HG03571 (cell line): ENCODE data around the gene SNRPD3.
A peak's percentile ranks its signal among the peaks of the same experiment; 100 is the strongest.
"Not testable (repeated sequence)": the region's sequence is repeated elsewhere in the genome, so short reads cannot be mapped to it uniquely, and the experiment has no call there.

ENCODE experiments used
- ATAC-seq: cut with Tn5 transposase; IDR thresholded peaks from one replicate; pipeline ENCODE4 v1.9.1; 2021; ENCODE audit not compliant: unreplicated experiment

SNRPD3 gene

DNA sequence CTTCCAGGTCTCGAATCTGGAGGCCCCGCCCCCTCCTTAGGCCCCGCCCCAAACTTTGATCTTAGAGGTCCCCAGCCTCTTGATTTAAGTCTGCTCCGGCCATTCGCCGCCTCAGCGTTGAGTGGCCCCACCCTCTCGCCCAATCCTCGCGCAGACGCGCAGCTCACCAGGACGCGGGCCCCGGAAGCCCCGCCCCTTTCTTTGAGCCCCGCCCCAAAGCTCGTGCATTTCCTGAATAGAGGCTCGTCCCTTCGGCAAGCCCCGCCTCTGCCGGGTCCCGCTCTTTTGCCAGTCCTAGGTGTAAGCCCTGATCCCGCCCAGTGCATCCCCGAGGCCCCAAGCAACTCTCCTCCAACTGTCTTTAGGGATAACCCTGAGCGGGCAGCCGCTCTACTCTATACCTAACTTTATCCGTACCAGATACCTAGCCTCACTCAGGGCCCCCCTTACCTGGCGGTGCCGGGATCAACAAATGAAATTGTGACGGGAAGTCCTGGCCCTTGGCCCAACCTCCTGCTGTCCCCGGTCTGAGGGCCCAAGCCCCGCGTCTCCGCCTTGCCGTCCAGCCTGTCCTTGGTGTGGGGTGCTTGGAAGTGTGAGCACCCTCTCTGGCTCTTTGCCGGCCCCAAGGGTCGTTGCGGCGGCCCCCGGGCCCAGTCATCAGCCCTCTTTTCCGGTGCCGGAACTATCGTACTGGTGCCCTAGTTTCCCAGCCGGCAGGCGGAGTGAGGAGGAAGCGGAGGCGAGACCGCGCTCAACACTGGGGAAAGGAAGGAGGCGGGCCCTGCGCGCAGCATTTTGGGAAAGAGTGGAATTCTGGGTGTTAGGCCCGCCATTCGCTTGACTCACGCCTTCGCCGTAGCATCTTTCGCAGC lies at the start of gene SNRPD3:
Gene SNRPD3 (plus strand): TSS at position 835 of the 875 bp plus-strand sequence. CDS start 1,676 bp downstream, outside the sequence.
- peak; percentile 70 for ATAC-seq

DNA sequence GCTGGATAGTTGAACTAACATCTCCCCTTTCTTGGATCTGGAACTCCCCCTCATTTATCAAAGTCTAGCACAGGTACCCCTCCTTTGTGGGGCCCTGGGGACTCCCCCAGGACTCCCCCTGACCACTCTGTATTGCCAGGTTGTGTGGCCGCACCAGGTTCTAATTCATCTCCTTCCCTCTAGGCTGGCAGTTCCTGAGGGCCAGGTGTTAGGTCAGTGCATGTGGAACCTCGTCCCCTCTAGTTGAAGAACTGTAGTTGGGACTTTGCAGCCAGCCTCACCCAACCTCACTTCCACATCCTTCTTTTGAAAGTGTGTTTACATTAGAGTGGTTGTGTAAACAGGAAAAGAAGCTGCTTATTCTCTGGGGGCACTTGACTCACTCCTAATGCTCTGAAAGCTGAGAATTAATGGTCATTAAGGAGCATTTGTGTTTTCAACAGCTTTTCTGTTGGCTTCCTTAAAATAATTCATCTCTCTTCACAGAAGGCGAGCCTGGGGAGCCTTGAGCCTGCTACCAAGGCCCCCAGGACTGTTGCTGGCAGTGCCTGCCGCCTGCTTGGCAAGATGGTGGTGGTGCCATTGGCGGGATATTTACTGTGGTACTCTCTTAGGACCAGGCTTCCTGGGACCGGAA lies 48.9 kb upstream of the SNRPD3 start:
- no peak for ATAC-seq

DNA sequence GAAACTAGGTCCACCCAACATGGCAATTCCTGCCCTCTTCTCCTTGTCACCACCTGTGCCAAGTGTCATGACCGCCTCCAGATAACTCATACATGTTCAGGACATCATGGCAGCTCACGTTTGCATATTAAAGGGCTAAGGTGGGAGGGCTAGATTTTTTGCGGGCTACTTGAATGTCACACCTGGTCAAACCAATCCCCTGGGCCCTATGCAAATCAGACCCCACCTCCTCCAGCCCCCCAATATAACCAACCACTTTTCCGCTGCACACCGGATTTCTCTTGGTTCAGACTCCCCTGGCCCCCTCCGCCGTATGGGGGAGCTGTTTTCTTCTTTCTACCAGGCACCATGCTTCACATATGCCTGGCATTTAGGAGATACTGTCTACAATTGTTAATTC lies 48.1 kb upstream of the SNRPD3 start:
- ATAC-seq: no peak

DNA sequence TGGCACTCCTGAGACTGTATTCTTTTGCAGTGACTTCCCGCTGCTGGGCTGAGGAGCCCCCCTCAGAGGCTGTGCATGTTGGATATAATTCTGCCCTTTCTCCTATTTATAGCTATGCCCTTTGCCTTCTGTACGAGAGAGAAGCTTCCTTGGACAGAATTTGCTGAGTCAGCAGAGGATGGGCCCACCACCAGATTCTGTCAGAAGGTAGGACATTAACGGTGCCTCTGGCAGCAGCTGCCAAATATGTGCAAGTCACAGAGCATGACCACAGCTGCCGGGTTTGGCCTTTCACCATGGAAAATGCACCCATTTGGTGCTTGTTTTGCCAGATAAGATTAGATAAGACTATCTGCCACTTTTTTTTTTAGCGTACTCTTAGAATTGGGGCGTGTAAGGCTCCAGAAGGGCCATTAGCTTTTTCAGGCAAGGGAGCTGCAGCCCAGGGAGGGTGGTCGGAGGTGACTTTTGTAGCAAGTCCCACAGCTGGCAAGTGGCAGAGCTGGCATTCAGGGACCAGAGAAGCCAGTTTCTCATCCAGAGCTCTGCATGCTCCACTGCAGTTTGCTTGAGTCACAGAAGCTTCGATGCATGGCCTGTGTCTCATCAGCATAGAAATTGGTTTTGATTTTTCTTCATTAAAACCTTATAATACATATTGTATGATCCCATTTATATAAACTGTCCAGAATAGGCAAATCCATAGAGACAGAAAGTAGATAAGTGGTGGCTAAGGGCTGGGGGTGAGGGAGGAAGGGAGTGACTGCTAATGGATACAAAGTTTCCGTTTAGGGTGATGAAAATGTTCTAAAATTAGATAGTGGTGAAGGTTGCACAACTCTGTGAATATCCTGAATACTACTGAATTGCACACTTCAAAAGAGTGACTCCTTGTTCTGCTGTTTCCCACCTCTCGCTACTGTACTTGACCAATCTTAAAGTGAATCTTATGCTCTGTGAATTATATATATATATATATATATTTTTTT lies 44.9 kb upstream of the SNRPD3 start:
- no peak for ATAC-seq

DNA sequence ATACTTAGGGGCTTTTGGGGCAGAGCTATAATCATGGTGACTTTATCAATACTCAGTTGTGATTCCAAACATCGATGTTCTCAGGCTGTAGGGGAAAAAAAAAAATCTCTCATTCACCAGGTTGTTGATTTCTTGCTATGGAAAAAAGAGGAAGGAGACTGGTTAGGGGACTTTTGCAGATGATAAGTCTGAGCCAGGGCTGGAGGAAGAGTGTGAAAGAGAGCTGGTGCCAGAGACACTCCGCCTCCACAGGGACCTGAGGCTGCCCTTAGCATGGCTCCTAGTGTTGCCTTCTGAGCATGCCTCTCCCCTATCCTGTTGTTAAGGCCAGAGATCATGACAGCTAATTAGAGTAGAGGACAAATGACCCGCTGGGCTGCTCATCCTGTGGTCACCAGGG lies 43.8 kb upstream of the SNRPD3 start:
- ATAC-seq: no peak

DNA sequence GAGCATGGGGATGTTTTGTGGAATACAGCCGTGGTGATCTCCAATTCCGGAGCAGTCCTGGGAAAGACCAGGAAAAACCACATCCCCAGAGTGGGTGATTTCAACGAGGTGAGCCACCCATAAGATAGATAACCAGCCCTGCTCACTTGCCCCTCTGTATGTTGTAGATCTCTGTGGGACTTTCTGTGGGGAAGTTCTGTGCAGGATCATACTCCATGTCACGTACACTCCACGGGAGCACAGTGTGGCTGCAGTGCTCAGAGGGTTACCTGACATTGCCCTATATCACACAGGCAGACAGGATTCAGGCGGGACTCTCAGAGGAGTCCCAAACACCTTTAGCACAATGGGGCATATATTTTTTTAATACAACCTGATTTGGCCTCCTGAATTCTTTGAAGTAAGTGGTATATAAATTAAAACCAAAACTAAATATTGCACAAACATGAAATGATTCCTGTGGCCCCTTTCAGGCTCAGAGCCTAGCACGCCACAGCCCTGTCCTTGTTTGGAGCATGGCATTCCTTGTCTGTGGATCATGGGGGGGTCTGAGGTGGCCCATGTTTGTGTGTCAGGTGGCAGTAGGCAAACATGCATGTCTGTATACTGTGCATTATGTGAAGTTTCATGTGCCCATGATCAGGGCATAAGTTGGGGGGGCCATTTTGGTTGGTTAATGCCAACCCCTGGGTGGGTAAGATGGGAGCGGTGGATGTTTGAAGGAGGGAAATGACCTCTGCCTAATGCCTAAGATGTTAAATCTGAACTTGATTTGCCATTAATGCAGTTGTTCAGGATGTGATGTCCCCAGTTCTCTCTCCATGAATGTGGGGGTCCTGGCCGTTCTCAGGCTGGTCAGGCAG lies 42.2 kb upstream of the SNRPD3 start:
- ATAC-seq: no peak

DNA sequence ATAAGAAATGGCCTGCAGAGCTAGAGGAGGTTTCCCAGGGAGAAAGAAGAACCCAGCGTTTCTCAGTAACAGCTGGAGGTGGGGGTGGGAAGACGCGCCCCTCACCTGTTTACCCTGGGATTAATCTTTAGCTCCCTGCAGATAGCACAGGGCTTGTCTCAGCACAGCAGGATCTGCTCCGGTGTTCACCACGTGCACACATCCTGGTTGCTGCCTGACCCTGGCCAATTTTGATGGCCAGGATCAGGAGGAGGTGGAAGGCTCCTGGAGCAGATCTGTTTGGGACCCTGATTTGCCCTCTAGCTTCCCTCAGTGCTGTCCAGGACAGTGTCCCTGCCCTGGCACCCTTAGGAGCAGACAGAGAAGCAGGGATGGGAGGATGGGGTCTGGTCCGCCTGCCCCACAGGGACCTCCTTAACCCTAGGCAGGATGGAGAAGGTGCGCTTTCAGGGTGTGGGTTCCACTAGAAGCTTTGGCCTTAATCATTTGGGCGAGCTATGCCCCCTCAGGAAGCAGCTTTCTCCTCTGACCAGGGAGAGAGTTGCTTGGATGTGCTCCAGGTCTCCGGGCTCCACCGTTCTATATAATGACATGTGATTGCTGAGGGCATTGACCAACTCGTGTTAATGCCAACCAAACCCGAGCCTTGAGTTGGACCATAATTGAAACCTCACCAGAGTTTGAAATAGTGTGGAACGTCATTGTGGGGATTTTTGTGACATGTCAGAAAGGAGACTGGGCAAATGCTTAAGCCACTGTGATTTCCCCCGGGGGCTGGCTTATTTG lies 41.4 kb upstream of the SNRPD3 start:
- ATAC-seq: no peak

DNA sequence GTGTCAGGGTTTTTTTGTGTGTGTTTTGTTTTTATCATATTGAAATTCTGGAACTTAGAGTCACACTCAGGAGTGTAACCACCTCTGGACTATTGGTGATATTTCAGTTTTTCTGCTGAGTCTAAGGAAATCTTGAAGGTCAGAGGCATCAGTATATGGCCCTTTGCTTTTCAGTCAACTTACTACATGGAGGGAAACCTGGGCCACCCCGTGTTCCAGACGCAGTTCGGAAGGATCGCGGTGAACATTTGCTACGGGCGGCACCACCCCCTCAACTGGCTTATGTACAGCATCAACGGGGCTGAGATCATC lies 40.8 kb upstream of the SNRPD3 start:
- ATAC-seq: no peak

DNA sequence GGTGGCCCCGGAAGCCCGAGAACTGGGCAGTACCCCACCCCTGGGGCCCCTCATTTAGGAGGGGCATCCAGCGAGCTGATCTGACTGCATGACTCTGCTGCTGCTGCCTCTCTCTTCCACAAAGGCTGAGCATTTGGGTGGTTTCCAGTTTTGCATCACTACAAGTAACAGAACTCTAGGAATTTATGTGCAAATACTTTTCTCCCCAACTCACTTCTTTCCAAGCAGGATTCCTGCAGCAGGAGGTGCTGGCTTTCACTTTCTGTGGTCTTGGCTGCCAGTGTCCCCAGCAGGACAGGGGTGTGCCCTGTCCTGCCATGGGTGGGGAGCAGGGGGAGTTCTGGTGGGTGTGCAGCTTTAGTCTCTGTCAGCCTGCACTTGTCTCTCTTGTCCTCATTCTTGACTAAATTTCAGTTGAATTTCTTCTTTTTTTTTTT lies 39.5 kb upstream of the SNRPD3 start:
- ATAC-seq: no peak

DNA sequence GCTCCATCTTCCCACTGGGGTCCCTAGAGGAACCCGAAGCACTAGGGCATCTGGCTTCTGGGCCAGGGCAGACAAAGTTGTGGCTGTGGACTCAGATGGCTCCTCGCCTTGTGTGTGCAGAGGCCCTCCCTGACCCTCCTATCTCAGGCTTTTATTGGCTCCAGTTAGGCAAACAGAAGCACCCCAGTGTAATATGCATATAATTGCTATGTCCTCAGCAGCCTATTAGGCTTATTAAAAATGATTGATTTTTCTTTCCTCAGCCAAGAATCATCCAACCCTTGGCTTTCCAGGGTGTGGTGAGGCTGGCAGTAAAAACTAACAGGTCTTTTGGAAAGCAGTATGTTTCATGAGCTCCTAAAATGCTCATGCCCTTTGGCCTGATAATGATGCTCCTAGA lies 38.4 kb upstream of the SNRPD3 start:
- ATAC-seq: no peak

DNA sequence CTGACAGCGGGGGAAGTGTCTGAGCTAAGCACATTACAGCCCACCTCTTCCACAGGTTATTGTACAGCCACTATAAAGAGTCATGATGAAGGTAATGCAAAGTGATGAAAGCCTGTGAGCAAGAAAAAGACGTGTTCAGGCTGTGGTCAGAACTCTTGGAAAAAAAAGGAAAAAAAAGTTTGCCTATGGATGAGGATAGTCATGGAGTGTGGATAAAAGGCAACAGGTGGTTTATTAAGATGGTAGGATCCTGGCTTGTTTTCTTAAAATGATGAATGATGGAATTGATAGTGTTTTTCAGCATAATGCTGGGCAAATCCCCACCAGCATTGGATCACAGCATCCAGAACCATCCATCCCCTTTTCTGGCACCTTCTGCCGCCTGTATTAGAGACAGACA lies 37.6 kb upstream of the SNRPD3 start:
- ATAC-seq: no peak

DNA sequence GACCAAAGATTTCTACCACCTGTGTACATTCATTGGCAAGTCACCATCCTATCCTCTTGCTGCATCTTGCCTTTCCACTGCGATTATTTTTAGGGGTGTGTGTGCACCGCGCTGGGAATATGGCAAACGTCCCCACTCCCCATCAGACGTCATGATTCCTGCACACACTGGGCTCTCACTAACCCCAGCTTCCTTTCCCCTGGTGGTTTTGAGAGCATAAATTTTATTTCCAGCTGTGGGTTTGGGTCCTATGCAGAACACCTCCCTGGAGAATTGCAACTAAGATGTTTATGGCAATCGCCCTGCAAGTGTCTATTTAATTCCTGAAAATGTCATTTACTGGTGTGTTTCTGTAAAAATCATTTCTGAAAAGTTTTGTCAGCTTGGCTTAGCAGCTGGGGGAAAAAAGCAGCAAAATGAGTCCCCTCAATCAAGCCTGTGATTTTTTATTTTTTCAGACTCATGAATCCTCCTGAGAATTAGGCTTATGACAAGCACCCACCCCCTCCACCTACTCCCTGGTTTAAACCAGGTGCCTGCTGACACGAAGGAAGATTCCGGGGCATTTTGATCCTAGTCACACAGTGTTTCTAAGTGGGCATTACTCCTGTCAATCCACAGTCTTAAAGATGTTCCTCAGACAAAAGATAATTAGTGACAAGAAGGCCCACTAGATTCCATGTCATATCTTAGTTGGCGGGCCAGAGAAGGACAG lies 36.9 kb upstream of the SNRPD3 start:
- no peak for ATAC-seq

DNA sequence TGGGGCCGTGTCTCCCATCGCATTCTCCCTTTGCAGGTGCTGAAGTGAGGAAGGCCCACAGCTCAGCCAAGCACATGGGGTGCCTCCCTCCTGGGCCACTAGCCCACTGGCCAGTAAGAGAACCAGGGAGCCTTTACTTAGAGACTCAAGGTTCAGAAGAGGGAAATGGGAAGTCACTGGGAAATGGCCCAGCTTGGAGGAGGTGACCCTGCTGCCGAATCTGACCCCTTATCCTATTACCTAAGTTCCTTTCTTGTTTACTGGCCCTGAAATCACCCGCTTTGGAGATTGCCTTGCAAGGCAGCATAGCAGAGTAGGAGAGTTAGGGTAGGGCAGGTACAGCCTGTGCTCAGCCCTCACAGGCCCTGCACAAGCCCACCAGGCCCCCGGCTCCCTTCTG lies 36.3 kb upstream of the SNRPD3 start:
- no peak for ATAC-seq

DNA sequence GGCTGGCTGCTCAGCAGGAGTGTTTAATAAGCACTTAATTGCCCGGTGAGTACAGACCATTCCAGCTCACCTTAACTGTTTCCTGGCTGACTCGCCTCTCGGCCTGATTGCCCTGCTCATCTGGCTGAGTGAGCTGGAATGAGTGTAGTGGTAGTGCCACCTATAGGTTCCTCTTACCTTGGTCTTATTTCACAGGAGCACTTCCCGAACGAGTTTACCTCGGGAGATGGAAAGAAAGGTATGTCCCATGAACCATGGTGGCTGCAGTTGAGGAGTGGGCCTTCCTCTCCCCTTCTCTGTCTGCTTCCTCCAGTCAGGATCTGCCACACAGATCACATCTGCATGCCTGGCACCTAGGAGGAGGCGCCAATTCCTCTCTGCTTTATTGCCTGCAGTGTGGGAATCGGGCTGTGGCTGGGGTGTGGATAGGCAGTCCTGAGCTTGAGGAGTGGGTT lies 34.0 kb upstream of the SNRPD3 start:
- no peak for ATAC-seq

DNA sequence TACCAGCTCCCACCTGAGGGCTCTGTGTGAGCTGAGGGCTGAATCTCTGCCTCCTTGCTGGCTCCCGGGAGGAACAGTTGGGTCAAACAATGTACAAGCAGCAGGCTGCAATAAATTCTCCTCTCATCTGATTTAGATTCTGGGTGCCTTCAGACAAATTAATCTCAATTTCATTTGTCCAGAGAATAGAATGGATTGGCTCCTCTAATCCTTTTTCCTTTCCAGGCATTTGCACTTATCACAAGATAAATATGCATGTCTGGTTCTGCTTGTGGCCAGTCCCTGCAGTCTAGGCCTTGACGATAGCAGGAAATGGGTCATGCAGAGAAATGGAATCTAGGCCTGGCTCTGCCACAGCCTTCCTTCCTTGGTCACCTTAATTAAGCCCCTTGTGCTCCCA lies 31.9 kb upstream of the SNRPD3 start:
- no peak for ATAC-seq

DNA sequence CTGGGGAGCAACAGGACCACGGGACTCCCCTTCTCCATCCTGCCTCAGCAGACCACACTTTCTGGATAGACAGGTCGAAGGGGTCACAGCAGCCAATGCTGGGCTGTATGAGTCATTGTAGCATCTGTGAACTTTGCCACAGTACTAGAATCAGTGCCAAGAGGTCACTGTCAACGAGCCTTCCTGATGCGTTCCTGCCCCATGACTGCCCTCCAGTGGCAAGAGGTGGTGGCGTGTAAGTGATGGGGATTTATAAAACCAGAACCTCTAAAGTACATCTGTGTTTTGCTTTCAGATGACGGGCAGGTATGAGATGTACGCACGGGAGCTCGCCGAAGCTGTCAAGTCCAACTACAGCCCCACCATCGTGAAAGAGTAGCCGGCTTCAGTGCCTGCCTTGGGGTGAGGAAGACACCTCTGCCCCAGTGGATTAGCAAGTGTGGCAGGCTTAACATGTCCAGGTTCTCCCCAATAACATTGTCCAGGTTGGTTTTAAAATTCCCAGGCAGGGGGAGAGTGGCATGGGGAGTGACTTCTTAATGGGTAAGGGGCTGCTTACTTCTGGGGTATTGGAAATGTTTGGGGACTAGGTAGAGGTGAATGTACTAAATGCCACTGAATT lies 30.3 kb upstream of the SNRPD3 start:
- ATAC-seq: no peak

DNA sequence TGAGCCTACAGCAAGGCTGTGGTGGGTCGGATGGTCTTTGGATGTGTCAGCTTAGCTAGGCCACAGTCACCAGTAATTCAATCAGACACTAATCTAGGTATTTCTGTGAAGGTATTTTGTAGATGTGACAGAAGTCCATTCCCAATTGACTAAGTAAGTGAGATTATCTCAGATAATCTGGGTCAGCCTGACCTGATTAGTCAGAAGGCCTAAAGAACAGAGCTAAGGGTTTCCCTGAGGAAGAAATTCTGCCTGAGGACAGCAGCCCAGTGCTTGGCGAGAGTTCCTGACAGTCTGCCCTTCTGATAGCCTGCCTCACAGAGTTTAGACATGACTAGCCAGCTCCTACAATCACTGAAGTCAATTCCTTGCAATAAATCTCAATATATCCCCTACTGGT lies 29.6 kb upstream of the SNRPD3 start:
- ATAC-seq: no peak

DNA sequence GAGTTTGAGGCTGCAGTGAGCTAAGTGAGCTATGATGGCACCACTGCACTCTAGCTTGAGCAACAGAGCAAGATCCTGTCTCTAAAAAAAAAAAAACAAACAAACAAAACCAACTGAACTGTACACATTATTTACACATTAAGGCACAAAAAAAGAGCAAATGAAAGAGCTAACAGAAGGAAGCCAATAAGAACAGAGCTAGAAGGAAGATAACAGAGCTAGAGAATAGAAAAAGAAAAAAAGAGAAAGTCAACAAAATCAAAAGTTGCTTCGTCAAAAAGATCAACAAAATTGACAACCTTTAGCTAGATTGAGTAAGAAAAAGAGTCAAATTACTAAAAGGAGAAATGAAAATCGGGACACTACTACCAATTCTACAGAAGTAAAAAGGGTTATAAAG lies 25.9 kb upstream of the SNRPD3 start:
- no peak for ATAC-seq

DNA sequence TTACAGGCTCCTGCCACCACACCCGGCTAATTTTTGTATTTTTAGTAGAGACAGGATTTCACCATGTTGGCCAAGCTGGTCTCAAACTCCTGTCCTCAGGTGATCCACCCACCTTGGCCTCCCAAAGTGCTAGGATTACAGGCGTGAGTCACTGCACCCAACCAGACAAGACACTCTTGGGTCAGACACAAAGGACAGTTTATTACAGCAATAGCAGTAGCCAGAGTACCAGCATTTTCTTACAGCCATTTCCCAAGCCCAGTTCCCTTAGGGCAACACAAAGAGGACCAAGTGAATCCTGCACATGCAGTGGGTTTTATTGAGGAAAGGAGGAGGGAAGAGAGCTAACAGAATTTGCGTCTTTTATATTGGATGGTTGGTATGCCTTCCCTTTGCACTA lies 24.8 kb upstream of the SNRPD3 start:
- ATAC-seq: not testable (repeated sequence)
